ENCODE measurements around the gene POGLUT2.

POGLUT2 gene

GRCh38 chr13:102774214-102774568 is 24.6 kb downstream of the POGLUT2 start:
- no peaks in the 10 kb centered on the region for H3K79me2 ChIP-seq
- H3K4me2 ChIP-seq (ENCODE audit: low read length), result peak overlapping the region; percentile 86
- H3K4me1 ChIP-seq, result no peaks in the 10 kb centered on the region
- peak overlapping the region; percentile 76 for H3K4me3 ChIP-seq (ENCODE audit: low read depth, low read length)
- H3K9me3 ChIP-seq (ENCODE audit: control insufficient read depth, low read length), result no peaks in the 10 kb centered on the region
- no peaks in the 10 kb centered on the region for H3K27me3 ChIP-seq (ENCODE audit: control insufficient read depth, insufficient read depth, low read length)
- H3K9ac ChIP-seq, result no peak overlapping the region
- H3K36me3 ChIP-seq (ENCODE audit: control insufficient read depth, insufficient read depth, low read length), result no peaks in the 10 kb centered on the region
- no peak for TF ChIP-seq CTCF (IDR thresholded peaks at IDR 0.05)
- H3K27ac ChIP-seq, result no peak overlapping the region
- H2AFZ ChIP-seq, result peak overlapping the region; percentile 93

GRCh38 chr13:102773441-102774213 is 25.1 kb downstream of the POGLUT2 start, which contains the start of gene TEX30:
Gene TEX30 (minus strand): TSS chr13:102773786. CDS start chr13:102770026, 3,760 bp downstream.
- Histone ChIP-seq H3K9ac (peak within 1 kb of the TSS; percentile 19), H3K9me3 (ENCODE audit: control insufficient read depth, low read length) (no peaks in the 10 kb centered on the region), H3K36me3 (ENCODE audit: control insufficient read depth, insufficient read depth, low read length) (no peaks in the 10 kb centered on the region), H3K27ac (peak within 1 kb of the TSS; percentile 49), H3K27me3 (ENCODE audit: control insufficient read depth, insufficient read depth, low read length) (no peaks in the 10 kb centered on the region), H3K4me3 (ENCODE audit: low read depth, low read length) (peak within 1 kb of the TSS; percentile 76), H3K79me2 (no peaks in the 10 kb centered on the region), H3K4me1 (no peaks in the 10 kb centered on the region), H2AFZ (peak within 1 kb of the TSS; percentile 93), H3K4me2 (ENCODE audit: low read length) (peak within 1 kb of the TSS; percentile 86)
- TF ChIP-seq CTCF (IDR thresholded peaks at IDR 0.05), result no peak

GRCh38 chr13:102772042-102772425 is 26.7 kb downstream of the POGLUT2 start:
- Histone ChIP-seq H3K27ac (no peak overlapping the region), H3K9me3 (ENCODE audit: control insufficient read depth, low read length) (no peaks in the 10 kb centered on the region), H2AFZ (no peak overlapping the region), H3K9ac (no peak overlapping the region), H3K4me1 (no peaks in the 10 kb centered on the region), H3K27me3 (ENCODE audit: control insufficient read depth, insufficient read depth, low read length) (no peaks in the 10 kb centered on the region), H3K4me3 (ENCODE audit: low read depth, low read length) (no peak overlapping the region), H3K79me2 (no peaks in the 10 kb centered on the region), H3K36me3 (ENCODE audit: control insufficient read depth, insufficient read depth, low read length) (no peaks in the 10 kb centered on the region), H3K4me2 (ENCODE audit: low read length) (no peak overlapping the region)
- no peak for TF ChIP-seq CTCF (IDR thresholded peaks at IDR 0.05)

GRCh38 chr13:102771298-102772041 is 27.3 kb downstream of the POGLUT2 start:
- Histone ChIP-seq H3K4me2 (ENCODE audit: low read length) (no peak overlapping the region), H3K27ac (no peak overlapping the region), H3K4me3 (ENCODE audit: low read depth, low read length) (no peak overlapping the region), H3K9me3 (ENCODE audit: control insufficient read depth, low read length) (no peaks in the 10 kb centered on the region), H3K4me1 (no peaks in the 10 kb centered on the region), H3K9ac (no peak overlapping the region), H3K36me3 (ENCODE audit: control insufficient read depth, insufficient read depth, low read length) (no peaks in the 10 kb centered on the region), H2AFZ (no peak overlapping the region), H3K79me2 (no peaks in the 10 kb centered on the region), H3K27me3 (ENCODE audit: control insufficient read depth, insufficient read depth, low read length) (no peaks in the 10 kb centered on the region)
- no peak for TF ChIP-seq CTCF (IDR thresholded peaks at IDR 0.05)

Measured in parathyroid adenoma (tissue), 2 donors.